Measurements from ENCODE around the gene DPPA2. TPM values are rescaled to one million over a fixed set of nuclear protein-coding genes. Genes with fewer than 3 reads are reported as not detected.
A peak's percentile ranks its signal among the peaks of the same experiment; 100 is the strongest.

The DPPA2 gene
- total RNA-seq, 2 experiments from 2014 or later = not detected

DNA sequence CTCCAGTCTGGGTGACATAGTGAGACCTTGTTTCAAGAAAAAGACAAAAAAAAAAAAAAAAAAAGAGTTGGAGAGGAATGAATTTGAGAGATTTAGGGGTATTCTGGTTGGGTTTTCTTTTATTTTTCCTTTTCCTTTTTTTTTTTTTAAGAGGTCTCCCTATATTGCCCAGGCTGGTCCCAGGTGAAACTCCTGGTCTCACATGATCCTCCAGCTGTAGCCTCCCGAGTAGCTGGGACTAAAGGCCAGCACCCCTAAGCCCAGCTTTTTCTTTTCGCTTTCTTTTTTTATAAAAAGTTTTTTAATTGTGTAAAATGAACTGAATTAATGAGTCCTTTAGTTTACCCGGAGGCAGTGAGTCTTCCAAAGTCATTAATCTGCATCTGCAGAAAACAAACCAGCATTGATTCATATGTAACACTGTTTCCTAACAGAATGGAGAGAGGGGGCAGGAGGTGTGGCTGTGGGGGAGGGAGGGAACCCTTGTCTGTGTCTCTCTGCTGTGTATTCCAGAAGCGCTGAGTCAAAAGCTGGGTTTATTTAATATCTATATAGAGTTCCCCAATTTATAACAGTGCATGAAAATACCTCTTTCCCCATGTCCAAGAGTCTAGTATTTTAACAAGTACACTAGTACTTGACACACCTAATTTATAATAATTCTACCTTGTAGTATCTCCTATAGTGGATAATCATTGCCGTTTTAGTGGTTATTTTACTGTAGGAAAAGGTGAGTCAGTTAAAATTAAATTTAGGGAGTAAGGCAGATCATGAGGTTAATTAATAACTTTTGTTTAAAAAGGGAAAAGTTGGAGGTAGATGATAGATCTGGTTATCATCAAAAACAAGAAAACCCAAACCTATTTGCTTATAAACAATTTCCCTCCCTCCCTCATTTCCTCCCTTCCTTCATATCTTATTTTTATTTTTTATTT lies 23.7 kb upstream of the DPPA2 start:
- CTCF ChIA-PET = no interaction called here
- Mint-ChIP-seq H3K4me3 (no peak overlapping the region), H3K9me3 (ENCODE audit: insufficient read depth) (peaks cover 4% of the 10 kb centered on the region), H3K36me3 (ENCODE audit: low read depth) (no peaks in the 10 kb centered on the region), H3K27me3 (ENCODE audit: low read depth) (peaks cover 19% of the 10 kb centered on the region), H3K27ac (no peak overlapping the region), H3K4me1 (ENCODE audit: low read depth) (no peaks in the 10 kb centered on the region)
- ATAC-seq = no peak
- POLR2A ChIA-PET = no interaction called here
- DNase-seq = no peak

DNA sequence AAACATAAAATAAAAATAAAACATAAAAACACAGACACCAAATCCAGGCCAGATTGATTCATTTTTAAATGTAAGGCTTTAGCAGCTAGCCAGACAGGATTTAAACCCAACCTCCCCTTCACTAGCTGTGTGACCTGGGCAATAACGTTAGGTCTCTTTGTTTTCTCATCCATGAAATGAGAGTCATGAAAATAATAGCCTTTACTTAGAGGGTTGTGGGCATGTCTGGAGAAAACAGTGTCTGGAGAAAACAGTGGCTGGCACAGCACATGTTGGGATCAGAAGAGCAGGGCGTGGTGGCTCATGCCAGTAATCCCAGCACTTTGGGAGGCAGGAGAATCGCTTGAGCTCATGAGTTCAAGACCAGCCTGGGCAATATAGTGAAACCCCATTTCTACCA lies 22.9 kb upstream of the DPPA2 start:
- ChIA-PET POLR2A (no interaction called here), CTCF (no interaction called here)
- Mint-ChIP-seq H3K27me3 (ENCODE audit: low read depth) (peaks cover 19% of the 10 kb centered on the region), H3K4me1 (ENCODE audit: low read depth) (no peaks in the 10 kb centered on the region), H3K9me3 (ENCODE audit: insufficient read depth) (peaks cover 4% of the 10 kb centered on the region), H3K4me3 (no peak overlapping the region), H3K27ac (no peak overlapping the region), H3K36me3 (ENCODE audit: low read depth) (no peaks in the 10 kb centered on the region)
- DNase-seq (no peak), ATAC-seq (no peak)

DNA sequence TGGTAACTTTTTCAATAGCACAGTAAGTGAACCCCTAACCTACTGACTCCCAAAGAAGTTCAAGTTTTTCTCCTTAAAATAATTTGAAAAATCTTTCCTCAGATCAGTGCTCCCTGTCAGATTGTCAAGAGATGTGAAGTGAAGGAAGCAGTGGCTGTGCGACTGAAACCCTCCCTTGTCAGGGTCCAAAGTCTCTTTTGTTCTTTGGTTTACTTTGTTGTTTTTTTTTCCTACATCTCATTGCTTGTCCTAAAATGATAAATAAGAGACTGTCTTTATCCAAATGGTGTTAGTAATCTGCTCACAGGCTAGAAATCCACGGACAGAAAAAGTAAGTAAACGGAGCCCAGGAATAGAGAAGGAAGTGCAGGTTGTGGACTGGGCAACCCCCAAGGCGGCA lies 22.0 kb upstream of the DPPA2 start:
- Mint-ChIP-seq H3K36me3 (ENCODE audit: low read depth) (no peaks in the 10 kb centered on the region), H3K4me1 (ENCODE audit: low read depth) (no peaks in the 10 kb centered on the region), H3K27me3 (ENCODE audit: low read depth) (peaks cover 19% of the 10 kb centered on the region), H3K27ac (no peak overlapping the region), H3K4me3 (no peak overlapping the region), H3K9me3 (ENCODE audit: insufficient read depth) (peaks cover 4% of the 10 kb centered on the region)
- POLR2A ChIA-PET = no interaction called here
- DNase-seq (no peak), ATAC-seq (no peak)
- CTCF ChIA-PET = no interaction called here

DNA sequence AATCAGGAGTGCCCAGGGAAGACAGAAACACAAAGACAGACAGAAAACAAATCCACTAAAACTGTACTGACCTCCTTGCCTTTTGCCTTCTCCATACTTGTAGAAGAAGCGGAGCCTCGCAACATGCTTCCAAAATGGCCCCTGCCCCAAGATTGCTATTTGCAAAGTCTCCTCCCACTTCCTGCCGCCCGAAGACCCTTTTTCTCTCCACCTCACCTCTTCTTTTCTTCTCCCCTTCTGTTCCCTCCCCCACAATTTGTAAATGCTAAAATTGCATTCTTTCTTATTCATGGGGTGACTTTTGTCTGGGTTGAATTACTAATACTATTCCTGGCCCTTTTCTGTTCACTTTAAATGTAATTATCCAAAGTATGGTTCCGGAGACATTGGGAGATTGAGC lies 21.1 kb upstream of the DPPA2 start, which contains the start of gene DPPA4:
Gene DPPA4, minus strand, starts transcription at position 154 of the 400 bp plus-strand sequence. Its CDS starts 29 bp downstream, at position 125.
- CTCF ChIA-PET = no interaction called here

DNA sequence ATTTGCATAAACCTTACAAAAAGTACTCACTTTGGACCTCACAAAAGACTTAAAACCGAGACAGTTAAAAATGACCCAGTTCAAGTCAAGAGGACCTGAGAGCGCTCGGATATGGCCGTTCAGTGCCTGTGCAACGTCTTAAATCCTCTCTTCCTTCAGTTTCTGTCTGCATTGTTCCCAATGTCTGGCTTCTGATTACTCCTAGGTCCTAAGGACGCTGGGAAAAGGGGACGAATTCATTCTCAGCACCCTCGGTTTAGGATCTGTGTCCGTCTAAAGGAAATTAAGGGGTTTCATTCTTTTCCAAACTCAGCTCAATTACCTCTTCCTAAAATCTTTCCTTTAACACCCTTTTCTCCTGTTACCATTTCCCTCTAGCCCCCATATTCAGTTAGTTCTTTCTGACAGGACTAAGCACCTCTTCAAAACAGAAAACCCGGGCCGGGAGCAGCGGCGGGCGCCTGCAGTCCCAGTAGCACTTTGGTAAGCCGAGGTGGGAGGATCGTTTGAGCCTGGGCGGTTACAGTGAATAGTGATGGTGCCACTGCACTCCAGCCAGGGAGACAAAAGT lies 20.1 kb upstream of the DPPA2 start:
- POLR2A ChIA-PET = no interaction called here
- peaks cover 19% of the 10 kb centered on the region for H3K27me3 Mint-ChIP-seq (ENCODE audit: low read depth)
- ATAC-seq = peak; percentile 81
- CTCF ChIA-PET = no interaction called here
- no peaks in the 10 kb centered on the region for H3K36me3 Mint-ChIP-seq (ENCODE audit: low read depth)
- peak; percentile 33 for DNase-seq
- peaks cover 4% of the 10 kb centered on the region for H3K9me3 Mint-ChIP-seq (ENCODE audit: insufficient read depth)
- H3K4me1 Mint-ChIP-seq (ENCODE audit: low read depth) = no peaks in the 10 kb centered on the region
- H3K4me3 Mint-ChIP-seq = peak overlapping the region; percentile 64
- H3K27ac Mint-ChIP-seq = no peak overlapping the region

More for the DNA sequence above, 21.1 kb upstream of the DPPA2 start, which contains the start of gene DPPA4:
- DNase-seq = no peak
- Mint-ChIP-seq H3K27me3 (ENCODE audit: low read depth) (peaks cover 19% of the 10 kb centered on the region), H3K9me3 (ENCODE audit: insufficient read depth) (peaks cover 4% of the 10 kb centered on the region), H3K27ac (no peak within 1 kb of the TSS), H3K36me3 (ENCODE audit: low read depth) (no peaks in the 10 kb centered on the region), H3K4me1 (ENCODE audit: low read depth) (no peaks in the 10 kb centered on the region), H3K4me3 (peak within 1 kb of the TSS; percentile 64)
- POLR2A ChIA-PET = no interaction called here
- no peak for ATAC-seq

DNA sequence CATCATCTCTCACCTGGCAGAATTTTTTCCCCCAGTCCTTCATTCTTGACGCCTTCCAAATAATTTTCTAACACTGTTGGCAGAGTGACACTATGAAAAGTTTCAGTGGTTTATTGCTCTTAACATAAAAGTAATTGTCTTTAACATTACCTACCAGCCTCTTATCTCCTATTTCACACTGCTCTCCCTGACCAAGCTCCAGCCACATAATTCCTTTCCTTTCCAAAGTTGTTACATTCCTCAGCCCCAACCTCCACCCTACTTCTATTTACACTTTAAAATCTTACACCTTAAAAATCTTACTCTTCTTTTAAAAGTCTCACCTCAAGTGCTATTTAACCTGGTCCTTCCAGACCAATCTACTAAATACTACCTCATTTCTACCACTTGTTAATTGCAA lies 18.3 kb upstream of the DPPA2 start:
- peaks cover 19% of the 10 kb centered on the region for H3K27me3 Mint-ChIP-seq (ENCODE audit: low read depth)
- no peaks in the 10 kb centered on the region for H3K4me1 Mint-ChIP-seq (ENCODE audit: low read depth)
- DNase-seq = no peak
- no peaks in the 10 kb centered on the region for H3K36me3 Mint-ChIP-seq (ENCODE audit: low read depth)
- CTCF ChIA-PET = no interaction called here
- no peak overlapping the region for H3K27ac Mint-ChIP-seq
- H3K9me3 Mint-ChIP-seq (ENCODE audit: insufficient read depth) = peaks cover 4% of the 10 kb centered on the region
- no peak for ATAC-seq
- POLR2A ChIA-PET = no interaction called here
- H3K4me3 Mint-ChIP-seq = no peak overlapping the region

DNA sequence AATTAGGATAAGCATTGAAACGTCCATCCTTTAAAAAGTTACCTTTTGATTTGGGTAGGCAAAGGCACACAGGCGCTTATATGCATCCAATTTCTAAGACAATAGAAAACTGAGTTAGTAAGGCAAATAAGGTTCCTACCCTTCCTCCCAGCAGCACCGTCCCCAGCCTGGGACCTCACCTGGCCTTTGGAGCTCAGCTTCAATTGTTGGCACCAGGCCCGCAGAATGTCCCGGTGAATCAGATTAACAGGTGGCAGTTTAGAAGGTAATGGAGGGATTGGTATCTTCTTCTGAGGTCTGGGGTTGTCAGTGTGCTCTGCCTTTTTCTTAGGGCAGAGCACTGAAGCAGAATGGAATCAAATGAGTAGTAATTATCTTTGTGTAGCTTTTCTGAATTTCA lies 15.4 kb upstream of the DPPA2 start:
- ChIA-PET CTCF (no interaction called here), POLR2A (no interaction called here)
- Mint-ChIP-seq H3K27ac (no peak overlapping the region), H3K9me3 (ENCODE audit: insufficient read depth) (no peaks in the 10 kb centered on the region), H3K4me1 (ENCODE audit: low read depth) (no peaks in the 10 kb centered on the region), H3K36me3 (ENCODE audit: low read depth) (no peaks in the 10 kb centered on the region), H3K27me3 (ENCODE audit: low read depth) (peaks cover 8% of the 10 kb centered on the region), H3K4me3 (no peak overlapping the region)
- DNase-seq = no peak
- ATAC-seq = no peak

DNA sequence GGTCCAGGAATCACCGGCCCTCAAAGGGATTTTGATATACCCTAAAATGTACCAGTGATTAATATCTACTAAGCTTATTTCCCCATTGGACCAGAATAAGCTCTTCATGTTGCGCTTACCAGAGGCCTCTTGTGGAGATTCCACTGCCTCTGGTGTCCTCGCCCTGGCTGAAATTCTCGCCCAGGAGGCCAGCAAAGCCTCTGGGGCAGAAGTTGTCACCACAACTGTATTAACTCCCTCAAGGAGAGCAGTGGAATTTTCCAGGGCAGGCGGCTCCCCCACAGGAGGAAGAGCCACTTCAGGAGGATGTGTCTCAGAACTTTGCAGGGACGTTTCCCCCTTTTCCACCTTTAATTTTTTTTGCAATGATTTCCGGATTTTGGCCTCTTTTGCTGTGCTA lies 14.1 kb upstream of the DPPA2 start:
- H3K27ac Mint-ChIP-seq = no peak overlapping the region
- ATAC-seq = no peak

DNA sequence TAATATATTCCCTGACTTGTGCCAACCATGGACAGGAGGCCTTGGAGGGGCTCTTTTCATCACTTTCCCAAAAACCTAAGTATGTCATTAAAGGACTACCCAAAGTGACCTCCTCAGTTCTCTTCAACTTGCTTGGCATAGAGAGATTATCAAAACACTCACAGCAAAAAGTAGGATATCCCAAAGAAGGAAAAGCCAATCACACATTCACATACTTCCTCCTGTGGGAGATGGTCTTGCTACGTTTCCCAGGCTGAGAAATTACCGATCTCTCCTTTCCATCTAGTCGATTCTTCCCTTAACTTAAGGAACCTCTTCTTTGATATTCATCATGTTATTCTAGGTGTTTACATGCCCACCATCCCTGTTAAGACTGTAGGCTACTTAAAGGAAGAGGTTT lies 11.9 kb upstream of the DPPA2 start:
- Mint-ChIP-seq H3K27me3 (ENCODE audit: low read depth) (peaks cover 2% of the 10 kb centered on the region), H3K9me3 (ENCODE audit: insufficient read depth) (no peaks in the 10 kb centered on the region), H3K4me3 (no peak overlapping the region), H3K36me3 (ENCODE audit: low read depth) (no peaks in the 10 kb centered on the region), H3K27ac (no peak overlapping the region), H3K4me1 (ENCODE audit: low read depth) (no peaks in the 10 kb centered on the region)
- ChIA-PET POLR2A (no interaction called here), CTCF (no interaction called here)
- DNase-seq (no peak), ATAC-seq (no peak)

More for the DNA sequence above, 14.1 kb upstream of the DPPA2 start:
- Mint-ChIP-seq H3K4me1 (ENCODE audit: low read depth) (no peaks in the 10 kb centered on the region), H3K9me3 (ENCODE audit: insufficient read depth) (no peaks in the 10 kb centered on the region), H3K4me3 (no peak overlapping the region), H3K36me3 (ENCODE audit: low read depth) (no peaks in the 10 kb centered on the region), H3K27me3 (ENCODE audit: low read depth) (peaks cover 2% of the 10 kb centered on the region)
- DNase-seq = no peak
- POLR2A ChIA-PET = no interaction called here
- CTCF ChIA-PET = no interaction called here

DNA sequence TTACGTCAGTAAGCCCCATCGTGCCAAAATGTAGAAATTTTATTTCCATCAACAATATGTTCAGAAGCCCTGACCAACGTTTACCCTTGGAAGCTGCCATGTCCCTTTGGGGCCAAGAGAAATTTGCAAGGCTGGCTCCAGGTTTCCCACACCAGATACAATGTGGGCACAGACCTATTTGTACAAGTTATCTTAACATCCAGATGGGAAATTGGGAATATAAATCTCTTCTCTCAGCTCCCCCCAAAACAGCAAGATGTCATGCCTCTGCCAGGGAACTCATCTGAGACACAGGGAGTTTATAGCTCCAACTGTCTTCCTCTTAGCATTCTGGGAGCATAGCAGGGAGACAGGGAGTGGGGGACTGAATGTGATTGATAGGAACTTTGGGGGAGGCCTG lies 9.3 kb upstream of the DPPA2 start:
- peaks cover 2% of the 10 kb centered on the region for H3K27me3 Mint-ChIP-seq (ENCODE audit: low read depth)
- H3K27ac Mint-ChIP-seq = no peak overlapping the region
- H3K4me1 Mint-ChIP-seq (ENCODE audit: low read depth) = no peaks in the 10 kb centered on the region
- POLR2A ChIA-PET = no interaction called here
- CTCF ChIA-PET = no interaction called here
- H3K36me3 Mint-ChIP-seq (ENCODE audit: low read depth) = no peaks in the 10 kb centered on the region
- no peak for ATAC-seq
- no peaks in the 10 kb centered on the region for H3K9me3 Mint-ChIP-seq (ENCODE audit: insufficient read depth)
- H3K4me3 Mint-ChIP-seq = no peak overlapping the region
- DNase-seq = no peak

DNA sequence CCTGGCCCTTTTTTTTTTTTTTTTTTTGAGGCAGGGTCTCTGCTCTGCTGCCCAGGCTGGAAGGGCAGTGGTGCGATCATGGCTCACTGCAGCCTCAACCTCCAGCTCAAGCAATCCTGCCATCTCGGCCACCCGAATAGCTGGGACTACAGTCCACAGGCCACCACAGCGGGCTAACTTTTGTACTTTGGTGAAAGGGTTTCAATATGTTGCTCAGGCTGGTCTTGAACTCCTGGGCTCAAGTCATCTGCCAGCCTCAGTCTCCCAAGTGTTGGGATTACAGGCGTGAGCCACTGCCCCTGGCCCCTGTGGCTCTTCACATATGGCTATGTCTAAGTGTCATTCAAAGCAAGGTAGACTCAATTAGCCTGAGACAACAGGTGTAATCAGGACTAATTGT lies 8.8 kb upstream of the DPPA2 start:
- no peak overlapping the region for H3K4me3 Mint-ChIP-seq
- ChIA-PET POLR2A (no interaction called here), CTCF (no interaction called here)
- H3K36me3 Mint-ChIP-seq (ENCODE audit: low read depth) = no peaks in the 10 kb centered on the region
- no peak for DNase-seq
- H3K9me3 Mint-ChIP-seq (ENCODE audit: insufficient read depth) = no peaks in the 10 kb centered on the region
- no peak overlapping the region for H3K27ac Mint-ChIP-seq
- no peak for ATAC-seq
- H3K4me1 Mint-ChIP-seq (ENCODE audit: low read depth) = no peaks in the 10 kb centered on the region
- peaks cover 2% of the 10 kb centered on the region for H3K27me3 Mint-ChIP-seq (ENCODE audit: low read depth)

DNA sequence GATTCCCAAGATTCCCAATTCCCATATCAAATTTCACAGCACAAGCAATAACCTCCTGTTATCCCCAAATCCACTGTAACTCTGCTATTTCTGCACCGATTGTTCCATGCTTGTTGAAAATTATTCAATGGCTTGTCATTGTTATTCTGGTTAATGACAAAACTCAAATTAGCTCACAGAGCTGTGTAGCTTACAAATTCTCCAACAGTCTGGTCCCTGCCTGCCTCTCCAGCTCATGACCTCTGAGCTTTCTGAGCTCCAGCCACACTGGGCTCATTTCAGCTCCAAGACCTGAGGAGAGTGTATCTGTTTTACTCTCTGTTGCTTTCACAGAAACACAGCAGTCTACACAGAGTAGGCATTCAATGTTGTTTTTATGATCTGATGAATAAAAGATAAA lies 3.3 kb downstream of the DPPA2 start:
- Mint-ChIP-seq H3K27me3 (ENCODE audit: low read depth) (no peaks in the 10 kb centered on the region), H3K4me1 (ENCODE audit: low read depth) (no peaks in the 10 kb centered on the region), H3K36me3 (ENCODE audit: low read depth) (no peaks in the 10 kb centered on the region), H3K27ac (no peak overlapping the region), H3K9me3 (ENCODE audit: insufficient read depth) (no peaks in the 10 kb centered on the region), H3K4me3 (no peak overlapping the region)
- ChIA-PET POLR2A (no interaction called here), CTCF (no interaction called here)
- no peak for ATAC-seq
- no peak for DNase-seq
